ENCODE results near the gene STAT5B.
A peak's percentile ranks its signal among the peaks of the same experiment; 100 is the strongest.
"Not testable (repeated sequence)": the region's sequence is repeated elsewhere in the genome, so short reads cannot be mapped to it uniquely, and the experiment has no call there.

STAT5B gene

GRCh38 chr17:42276359-42276608 is at the start of gene STAT5B:
Gene STAT5B (minus strand): TSS chr17:42276391. CDS start chr17:42232127, 44,264 bp downstream.
- DNase-seq = peak; percentile 58

GRCh38 chr17:42325026-42325425 is 48.8 kb upstream of the STAT5B start:
- DNase-seq = no peak

- no peak for DNase-seq
Measured at GRCh38 chr17:42323268-42323773, 47.1 kb upstream of the STAT5B start.

DNA sequence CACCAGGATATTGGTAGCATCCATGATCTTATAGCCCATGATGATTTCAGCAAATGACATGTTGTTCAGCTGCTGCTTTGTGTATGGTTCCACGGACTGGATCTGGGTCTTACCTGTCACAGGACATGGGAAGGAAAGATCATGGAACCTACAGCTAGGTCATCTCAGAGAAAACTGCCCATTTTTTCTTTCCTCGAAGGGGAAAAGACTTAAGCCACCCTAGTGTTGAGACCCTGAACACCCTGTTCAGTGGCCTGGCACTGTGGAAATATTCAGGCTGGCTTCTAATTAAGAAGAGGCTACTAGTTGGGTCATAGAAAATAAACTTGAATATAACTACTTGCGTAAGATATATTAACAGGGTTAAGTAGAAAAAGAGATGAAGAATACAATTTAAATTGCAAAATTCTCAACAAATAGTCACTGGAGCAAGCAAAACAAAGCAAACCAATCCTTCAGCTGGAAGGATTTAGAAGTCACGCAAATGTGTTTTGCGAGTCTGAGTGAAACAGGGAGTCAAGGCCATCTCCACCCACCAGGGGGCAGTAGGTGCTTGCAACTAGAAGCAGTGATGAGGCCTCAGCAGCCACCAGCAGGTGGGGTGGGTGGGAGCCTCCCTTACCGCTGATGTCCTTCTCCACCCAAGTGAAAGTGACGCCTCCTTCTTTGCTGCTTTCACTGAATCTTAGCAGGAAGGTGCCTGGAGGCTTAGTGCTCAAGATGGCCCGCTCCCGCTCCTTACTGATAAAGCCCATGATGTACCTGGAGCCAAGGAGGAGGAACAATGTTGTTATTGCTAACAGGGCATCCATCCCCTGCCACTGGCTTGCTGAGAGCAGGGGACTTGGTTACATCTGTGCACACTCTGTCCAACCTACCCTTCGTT is 46.4 kb upstream of the STAT5B start:
- peak; percentile 97 for DNase-seq

GRCh38 chr17:42321555-42321954 is 45.4 kb upstream of the STAT5B start:
- no peak for DNase-seq

DNA sequence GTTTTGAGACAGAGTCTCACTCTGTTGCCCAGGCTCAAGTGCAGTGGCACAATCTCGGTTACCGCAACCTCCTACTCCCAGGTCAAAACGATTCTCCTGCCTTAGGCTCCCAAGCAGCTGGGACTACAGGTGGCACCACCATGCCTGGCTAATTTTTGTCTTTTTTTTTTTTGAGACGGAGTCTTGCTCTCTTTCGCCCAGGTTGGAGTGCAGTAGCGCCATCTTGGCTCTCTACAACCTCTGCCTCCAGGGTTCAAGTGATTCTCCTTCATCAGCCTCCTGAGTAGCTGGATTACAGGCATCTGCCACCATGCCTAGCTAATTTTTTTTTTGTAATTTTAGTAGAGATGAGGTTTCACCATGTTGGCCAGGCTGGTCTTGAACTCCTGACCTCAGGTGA is 41.8 kb upstream of the STAT5B start:
- not testable (repeated sequence) for DNase-seq

GRCh38 chr17:42317266-42317845 is 41.2 kb upstream of the STAT5B start:
- no peak for DNase-seq

DNA sequence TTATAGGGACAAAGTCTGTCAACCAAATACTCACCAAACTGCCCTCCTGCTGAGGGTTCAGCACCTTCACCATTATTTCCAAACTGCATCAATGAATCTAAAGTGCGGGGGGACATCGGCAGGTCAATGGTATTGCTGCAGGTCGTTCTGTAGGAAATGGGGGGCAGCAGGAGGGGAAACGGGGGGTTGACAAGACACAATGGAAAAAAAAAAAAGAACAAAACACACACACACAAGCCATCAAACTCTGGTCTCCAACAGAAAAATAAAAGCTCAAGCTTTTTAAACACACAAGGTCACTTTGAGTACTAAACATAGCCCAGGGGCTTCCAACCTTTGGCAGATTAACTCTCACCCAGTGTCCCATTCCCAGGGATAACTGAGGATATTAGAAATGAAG is 40.6 kb upstream of the STAT5B start:
- no peak for DNase-seq

DNA sequence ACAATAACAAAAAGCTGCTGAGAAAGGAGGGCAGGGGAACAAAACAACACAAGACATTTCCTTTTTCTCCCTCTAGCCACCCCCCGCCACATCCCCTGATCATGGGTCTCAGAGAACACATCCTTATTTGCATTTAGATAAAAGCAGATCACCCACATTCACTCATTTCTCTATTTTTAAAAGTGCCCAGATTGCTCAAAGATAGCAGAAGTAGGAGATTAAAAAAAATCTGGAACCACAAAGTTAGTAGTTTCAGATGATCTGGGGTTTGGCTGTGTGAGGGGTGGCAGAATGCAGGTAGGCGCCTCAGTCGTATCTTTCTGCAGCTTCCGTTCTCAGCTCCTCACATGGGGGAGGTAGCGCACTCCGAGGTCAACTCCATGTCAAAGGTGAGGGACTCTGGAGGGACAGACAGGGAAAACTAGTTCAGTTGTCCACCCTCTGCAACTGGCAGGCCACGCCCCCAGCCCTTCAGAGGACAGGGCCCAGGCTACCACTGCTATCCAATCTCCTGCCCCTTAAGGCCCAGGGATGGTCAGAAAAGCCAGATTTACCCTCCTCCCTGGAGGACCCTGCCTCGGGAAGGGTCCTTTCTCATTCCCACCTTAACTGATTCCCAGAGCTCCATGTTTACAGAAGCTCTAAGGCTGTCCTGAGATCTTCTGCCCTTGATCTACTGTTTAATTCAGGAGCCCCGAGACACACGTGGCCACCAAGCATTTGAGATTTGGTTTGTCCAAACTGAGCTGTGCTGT is 39.4 kb upstream of the STAT5B start:
- no peak for DNase-seq

DNA sequence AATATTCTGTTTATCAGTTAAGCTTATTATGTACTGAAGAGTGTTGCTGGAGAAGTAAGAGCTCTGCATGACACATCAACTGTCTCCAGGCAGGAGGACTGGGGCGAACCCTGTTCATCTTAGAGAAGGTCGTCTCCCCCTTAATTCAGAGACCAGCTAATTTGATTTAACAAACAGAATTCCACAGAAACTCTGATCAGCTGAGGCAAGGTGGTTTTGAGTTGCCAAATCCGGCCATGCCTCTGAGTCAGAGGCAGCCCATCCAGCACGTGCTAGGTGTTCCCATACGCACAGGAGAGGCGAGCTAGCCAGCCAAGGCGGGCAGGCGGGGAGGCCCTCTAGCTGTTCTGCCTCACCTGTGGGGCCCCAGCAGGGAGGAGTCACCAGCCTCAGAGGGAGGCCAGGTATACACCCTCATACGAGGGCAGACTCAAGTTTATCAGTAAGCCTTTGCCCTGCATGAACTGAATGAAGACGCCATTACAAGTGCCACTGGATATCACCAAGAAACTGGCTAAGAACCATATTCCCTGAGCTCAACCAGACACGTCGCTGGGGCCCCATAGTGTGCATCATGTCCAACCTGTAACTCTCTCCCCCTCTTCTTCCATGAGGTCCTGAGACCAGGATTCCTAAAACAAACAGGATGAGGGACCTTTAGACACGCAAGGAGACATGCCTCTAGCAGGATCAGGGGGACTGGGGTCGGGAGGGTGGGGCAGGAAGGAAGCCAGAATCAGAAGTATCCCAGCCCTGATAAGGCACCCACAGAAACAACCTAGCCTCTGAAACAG is 37.8 kb upstream of the STAT5B start:
- peak; percentile 47 for DNase-seq

DNA sequence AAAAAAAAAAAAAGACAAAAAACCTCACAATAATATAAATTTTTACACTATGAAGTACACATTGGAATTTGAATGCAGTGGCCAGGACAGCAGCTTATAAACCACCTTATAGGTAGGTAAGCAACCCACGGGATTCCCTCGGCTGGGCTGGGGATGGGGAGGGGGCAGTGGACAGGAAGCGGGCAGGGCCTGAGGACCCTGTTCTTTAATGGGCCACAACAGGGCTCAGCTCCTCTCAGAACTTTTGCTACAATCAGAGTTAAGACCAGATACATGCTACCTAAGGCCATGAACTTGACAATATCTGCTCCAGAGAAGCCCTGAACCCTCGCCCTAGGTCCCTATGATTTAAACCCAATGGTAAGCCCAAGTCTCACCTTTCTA is 37.2 kb upstream of the STAT5B start:
- no peak for DNase-seq

DNA sequence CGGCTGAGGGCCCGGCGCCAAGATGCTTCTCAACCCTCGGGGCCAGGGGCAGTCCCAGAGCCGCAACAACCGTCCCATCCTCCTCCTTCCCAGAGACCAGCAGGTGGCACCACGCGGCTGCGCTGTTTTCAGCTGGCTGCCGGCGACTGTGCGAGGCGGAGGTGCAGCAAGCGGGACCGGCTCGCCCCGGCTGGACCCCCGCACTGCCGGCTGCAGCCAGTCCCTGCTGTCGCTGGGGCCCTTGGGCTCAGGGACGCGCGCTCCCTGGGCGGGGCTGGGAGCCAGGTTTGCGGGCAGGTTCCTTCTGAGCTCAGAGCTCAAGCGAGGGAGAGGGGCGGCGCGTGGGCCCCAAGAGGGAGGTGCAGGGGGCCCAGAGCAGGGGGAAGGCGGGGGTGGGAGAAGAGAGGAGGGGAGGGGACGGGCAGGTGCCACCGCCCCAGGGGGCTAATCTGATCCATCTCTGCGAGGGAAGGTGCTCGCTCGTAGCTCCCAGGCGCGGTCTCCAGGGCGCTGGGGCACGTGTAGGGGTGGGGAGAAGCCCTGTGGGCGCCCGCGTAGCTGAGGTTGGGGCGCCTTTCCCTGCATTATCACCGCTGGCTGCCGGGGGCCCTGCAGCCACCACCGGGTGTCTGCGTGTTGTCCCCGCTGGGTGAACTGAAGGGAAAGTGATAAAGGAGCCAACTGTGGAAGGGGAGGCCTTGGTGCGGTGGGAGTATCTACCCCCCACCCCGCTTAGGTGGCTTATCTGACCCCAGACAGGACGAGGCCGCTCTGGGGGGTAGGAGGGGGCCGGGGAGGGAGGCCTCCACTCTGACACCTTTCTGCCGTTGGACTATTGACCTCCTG is 36.3 kb upstream of the STAT5B start:
- peak; percentile 75 for DNase-seq

- DNase-seq = no peak
Measured at GRCh38 chr17:42312035-42312284, 35.8 kb upstream of the STAT5B start.

- no peak for DNase-seq
Measured at GRCh38 chr17:42311240-42312034, 35.2 kb upstream of the STAT5B start.

- DNase-seq = no peak
Measured at GRCh38 chr17:42310787-42311215, 34.6 kb upstream of the STAT5B start.

DNA sequence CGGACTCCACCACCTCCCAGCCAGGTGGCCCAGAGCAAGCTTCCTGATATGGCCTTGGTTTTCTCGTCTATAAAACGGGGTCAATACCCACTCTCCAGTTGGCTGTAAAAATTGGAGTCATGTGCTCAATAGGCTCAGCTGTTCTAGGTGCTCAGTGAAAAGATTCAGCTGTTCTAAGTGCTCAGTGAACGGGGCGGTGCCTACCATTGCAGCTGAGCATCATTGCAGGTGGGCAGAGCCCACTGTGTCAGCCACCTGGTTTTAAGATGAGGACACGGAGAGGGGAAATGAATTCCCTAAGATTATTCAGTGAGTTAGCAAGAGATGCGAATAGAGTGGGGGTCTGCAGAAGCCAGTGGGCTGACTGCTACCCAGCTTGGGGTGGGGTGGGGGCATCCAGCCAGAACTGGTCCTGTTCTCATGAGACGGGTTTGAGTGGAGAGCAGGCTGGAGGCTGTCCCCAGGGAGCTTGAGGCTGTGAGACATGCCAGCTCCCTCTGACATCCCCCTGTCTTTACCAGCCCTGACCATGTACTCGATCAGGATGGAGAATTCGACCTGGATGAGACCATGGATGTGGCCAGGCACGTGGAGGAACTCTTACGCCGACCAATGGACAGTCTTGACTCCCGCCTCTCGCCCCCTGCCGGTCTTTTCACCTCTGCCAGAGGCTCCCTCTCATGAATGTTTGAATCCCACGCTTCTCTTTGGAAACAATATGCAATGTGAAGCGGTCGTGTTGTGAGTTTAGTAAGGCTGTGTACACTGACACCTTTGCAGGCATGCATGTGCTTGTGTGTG is 34.0 kb upstream of the STAT5B start:
- no peak for DNase-seq

DNA sequence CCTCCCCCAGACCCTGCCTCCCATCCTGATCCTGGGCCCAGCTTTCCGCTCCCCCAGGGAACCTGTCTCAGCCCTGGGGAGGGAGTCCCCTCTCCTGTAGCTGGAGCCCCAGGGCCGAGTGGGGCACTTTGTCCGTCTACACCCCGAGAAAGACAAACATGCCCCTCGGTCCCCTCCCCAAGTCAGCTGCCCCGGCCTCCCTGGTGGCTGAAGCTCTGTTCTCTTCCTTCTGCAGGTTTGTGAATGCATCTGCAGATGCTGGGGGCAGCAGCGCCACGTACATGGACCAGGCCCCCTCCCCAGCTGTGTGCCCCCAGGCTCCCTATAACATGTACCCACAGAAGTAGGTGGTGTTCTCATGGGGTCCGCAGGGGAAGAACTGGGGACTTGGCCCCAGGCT is 33.0 kb upstream of the STAT5B start:
- no peak for DNase-seq

GRCh38 chr17:42308446-42308845 is 32.3 kb upstream of the STAT5B start:
- DNase-seq = no peak

GRCh38 chr17:42307362-42307927 is 31.3 kb upstream of the STAT5B start:
- no peak for DNase-seq

- DNase-seq = no peak
Measured at GRCh38 chr17:42306385-42306667, 30.1 kb upstream of the STAT5B start.

Measured in activated CD4-positive, alpha-beta T cell treated with anti-CD3 and anti-CD28 coated beads, Interleukin-2, amount 50 U/mL, for 1 hour (primary cell).